ENCODE measurements around the gene ATN1.

GRCh38 chr12:6959058-6959804 lies 31.5 kb downstream of the ATN1 start:
- TF ChIP-seq CTCF (IDR thresholded peaks at IDR 0.05) (no peak), POLR2A (IDR thresholded peaks at IDR 0.05) (peak in 1 of 2 donors; percentile 8)
